Calu3 (cell line): ENCODE results near the gene PTPRN2. TPM values are rescaled to one million over a fixed set of nuclear protein-coding genes. Genes with fewer than 3 reads are reported as not detected.

Source experiments
- BruUV-seq: library from RNA; stranded (reverse); fragments of 400-500 nt; replicated peaks from 2 replicates; lab custom pipeline; 2021; lab: Mats Ljungman, UMichigan
- CTCF ChIA-PET: fragments of 300-600 bp; sonication (Branson Sonifier 250); formaldehyde crosslinking; loops from one replicate; lab custom pipeline; 2022; ENCODE audit warnings: antibody characterized with exemption; lab: Charles Lee
- DNase-seq: peaks from one replicate; pipeline ENCODE4 v3.0.0; 2022
- H3K27ac Mint-ChIP-seq: one replicate; pipeline ENCODE4 v1.8.0; 2022; ENCODE audit warnings: mixed read lengths; ENCODE audit not compliant: unreplicated experiment
- H3K27me3 Mint-ChIP-seq: one replicate; pipeline ENCODE4 v1.8.0; 2022; ENCODE audit warnings: mixed read lengths; ENCODE audit not compliant: unreplicated experiment
- H3K36me3 Mint-ChIP-seq: one replicate; pipeline ENCODE4 v1.8.0; 2022; ENCODE audit warnings: mild to moderate bottlenecking, moderate library complexity, mixed read lengths; ENCODE audit not compliant: insufficient read depth, unreplicated experiment
- H3K4me1 Mint-ChIP-seq: one replicate; pipeline ENCODE4 v1.8.0; 2022; ENCODE audit warnings: mild to moderate bottlenecking, low read depth, mixed read lengths; ENCODE audit not compliant: unreplicated experiment
- H3K4me3 Mint-ChIP-seq: one replicate; pipeline ENCODE4 v1.8.0; 2022; ENCODE audit warnings: mild to moderate bottlenecking, low read depth, moderate library complexity, mixed read lengths; ENCODE audit not compliant: unreplicated experiment
- H3K9me3 Mint-ChIP-seq: one replicate; pipeline ENCODE4 v1.8.0; 2022; ENCODE audit warnings: low read depth, mixed read lengths; ENCODE audit not compliant: unreplicated experiment
- intact Hi-C: fragments of 100-400 bp; cut with micrococcal nuclease; formaldehyde crosslinking; loops from one replicate; pipeline ENCODE4 v1.10.0; 2022; ENCODE audit not compliant: unreplicated experiment
- total RNA-seq: library from RNA; stranded (reverse); gene quantifications from 2 replicates; pipeline ENCODE4 v1.2.3, GENCODE V29; 2022
- TF ChIP-seq, protein P1 (sequence below): fragments of 200-600 bp; IDR thresholded peaks from one replicate; pipeline ENCODE4 v1.8.0; 2022; ENCODE audit warnings: antibody characterized with exemption; ENCODE audit not compliant: unreplicated experiment

Gene PTPRN2
- total RNA-seq, 1 experiment from 2014 or later = 2.0 TPM

DNA sequence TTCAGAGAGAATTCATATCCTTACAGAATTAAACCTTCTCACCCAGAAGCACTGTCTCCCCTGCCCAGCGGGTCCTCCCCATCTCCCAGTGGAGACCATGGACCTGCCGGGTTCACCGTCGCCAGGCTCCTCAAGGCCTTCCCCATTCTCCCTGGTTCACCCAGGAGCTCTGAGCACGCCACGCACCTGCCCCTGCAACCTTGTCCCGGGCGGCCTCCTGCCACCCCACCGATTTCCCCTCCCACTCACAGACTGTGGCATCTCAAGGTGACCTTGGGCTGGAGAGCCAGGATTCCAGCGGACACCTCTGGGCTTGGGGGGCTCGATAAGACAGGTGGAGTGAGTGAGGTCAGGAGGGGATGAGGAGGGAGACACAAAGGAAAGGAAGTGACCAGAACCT, 135.3 kb downstream of the PTPRN2 start:
- no peak overlapping the region for H3K27ac Mint-ChIP-seq
- peaks cover 7% of the 10 kb centered on the region for H3K9me3 Mint-ChIP-seq
- no peaks in the 10 kb centered on the region for H3K27me3 Mint-ChIP-seq
- H3K36me3 Mint-ChIP-seq = no peaks in the 10 kb centered on the region
- no peak overlapping the region for H3K4me3 Mint-ChIP-seq
- TF ChIP-seq, protein P1, sequence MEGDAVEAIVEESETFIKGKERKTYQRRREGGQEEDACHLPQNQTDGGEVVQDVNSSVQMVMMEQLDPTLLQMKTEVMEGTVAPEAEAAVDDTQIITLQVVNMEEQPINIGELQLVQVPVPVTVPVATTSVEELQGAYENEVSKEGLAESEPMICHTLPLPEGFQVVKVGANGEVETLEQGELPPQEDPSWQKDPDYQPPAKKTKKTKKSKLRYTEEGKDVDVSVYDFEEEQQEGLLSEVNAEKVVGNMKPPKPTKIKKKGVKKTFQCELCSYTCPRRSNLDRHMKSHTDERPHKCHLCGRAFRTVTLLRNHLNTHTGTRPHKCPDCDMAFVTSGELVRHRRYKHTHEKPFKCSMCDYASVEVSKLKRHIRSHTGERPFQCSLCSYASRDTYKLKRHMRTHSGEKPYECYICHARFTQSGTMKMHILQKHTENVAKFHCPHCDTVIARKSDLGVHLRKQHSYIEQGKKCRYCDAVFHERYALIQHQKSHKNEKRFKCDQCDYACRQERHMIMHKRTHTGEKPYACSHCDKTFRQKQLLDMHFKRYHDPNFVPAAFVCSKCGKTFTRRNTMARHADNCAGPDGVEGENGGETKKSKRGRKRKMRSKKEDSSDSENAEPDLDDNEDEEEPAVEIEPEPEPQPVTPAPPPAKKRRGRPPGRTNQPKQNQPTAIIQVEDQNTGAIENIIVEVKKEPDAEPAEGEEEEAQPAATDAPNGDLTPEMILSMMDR = no peak
- intact Hi-C loops = no loop called here
- DNase-seq = no peak
- no TSS peak for BruUV-seq
- CTCF ChIA-PET = no interaction called here
- no peaks in the 10 kb centered on the region for H3K4me1 Mint-ChIP-seq

DNA sequence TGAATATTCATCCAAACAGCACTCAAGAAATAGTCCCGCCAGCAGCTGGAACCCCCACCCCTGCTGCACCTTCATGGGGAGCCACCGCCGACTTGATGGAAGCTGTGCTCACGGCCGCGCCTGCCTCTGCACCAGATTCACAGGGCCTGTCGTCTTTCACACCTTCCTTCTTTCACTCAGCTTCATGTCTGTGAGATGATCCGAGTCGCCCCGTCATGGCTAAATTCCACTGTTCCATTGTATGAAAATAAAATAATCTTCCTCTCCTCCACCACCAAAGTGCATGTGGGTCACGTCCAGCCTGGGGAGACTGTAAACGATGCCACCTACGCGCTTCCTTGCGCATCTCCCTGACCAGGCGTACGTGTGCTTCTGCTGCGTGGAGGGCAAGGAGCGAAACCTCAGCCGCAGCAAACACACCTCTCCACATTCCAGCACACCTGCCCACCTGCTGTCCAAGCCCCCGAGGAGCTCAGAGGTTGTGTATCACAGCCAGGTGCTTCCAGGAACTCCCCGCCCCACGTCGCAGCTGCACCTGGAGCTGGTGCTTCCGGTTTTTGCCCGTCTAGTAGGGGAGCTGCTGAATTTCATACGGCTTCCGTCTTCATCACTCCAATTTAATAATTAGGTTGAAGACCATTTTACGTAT, 137.0 kb downstream of the PTPRN2 start:
- BruUV-seq = no TSS peak
- Mint-ChIP-seq H3K27ac (no peak overlapping the region), H3K4me3 (no peak overlapping the region), H3K9me3 (peaks cover 7% of the 10 kb centered on the region), H3K27me3 (no peaks in the 10 kb centered on the region), H3K4me1 (no peaks in the 10 kb centered on the region), H3K36me3 (no peaks in the 10 kb centered on the region)
- intact Hi-C loops = no loop called here
- DNase-seq = no peak
- TF ChIP-seq, protein P1 = no peak
- CTCF ChIA-PET = no interaction called here

DNA sequence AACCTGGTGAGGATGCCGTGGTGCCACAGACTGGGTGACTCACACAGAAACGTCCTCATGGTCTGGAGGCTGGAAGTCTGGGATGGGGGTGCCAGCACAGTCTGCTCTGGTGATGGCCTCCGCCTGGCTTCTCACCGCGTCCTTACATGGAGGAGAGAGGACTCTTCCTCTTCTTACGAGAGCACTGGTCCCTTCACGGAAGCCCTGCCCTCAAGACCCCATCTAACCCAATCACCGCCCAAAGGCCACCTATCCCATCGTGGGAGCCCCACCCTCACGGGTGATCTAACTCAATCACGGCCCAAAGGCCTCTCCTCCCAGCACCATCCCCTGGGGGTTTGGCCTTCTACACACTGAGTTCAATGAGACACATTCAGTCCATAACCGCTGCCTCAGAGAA, 137.7 kb downstream of the PTPRN2 start:
- no peaks in the 10 kb centered on the region for H3K36me3 Mint-ChIP-seq
- intact Hi-C loops = no loop called here
- no TSS peak for BruUV-seq
- TF ChIP-seq, protein P1 = no peak
- H3K27ac Mint-ChIP-seq = no peak overlapping the region
- H3K27me3 Mint-ChIP-seq = no peaks in the 10 kb centered on the region
- CTCF ChIA-PET = no interaction called here
- H3K4me3 Mint-ChIP-seq = no peak overlapping the region
- DNase-seq = no peak
- H3K9me3 Mint-ChIP-seq = peaks cover 7% of the 10 kb centered on the region
- no peaks in the 10 kb centered on the region for H3K4me1 Mint-ChIP-seq

DNA sequence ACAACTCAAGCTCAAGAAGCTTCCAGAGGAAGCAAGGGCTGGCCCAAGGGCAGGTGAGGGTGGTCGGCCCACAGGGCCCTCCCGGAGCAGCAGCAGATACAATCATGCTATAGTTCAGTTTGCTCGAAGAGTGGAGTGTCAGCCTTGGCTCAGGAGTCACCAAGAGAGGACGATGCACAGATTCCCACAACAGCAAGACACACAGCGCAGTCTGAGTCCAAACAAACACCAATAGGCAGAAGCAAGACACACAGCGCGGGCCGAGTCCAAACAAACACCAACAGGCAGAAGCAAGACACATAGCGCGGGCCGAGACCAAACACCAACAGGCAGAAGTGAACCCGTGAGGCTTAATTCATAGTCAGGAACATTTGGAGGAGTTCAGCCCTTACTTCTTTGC, 138.4 kb downstream of the PTPRN2 start:
- Mint-ChIP-seq H3K4me3 (no peak overlapping the region), H3K36me3 (no peaks in the 10 kb centered on the region), H3K9me3 (no peaks in the 10 kb centered on the region), H3K27me3 (no peaks in the 10 kb centered on the region), H3K27ac (no peak overlapping the region), H3K4me1 (no peaks in the 10 kb centered on the region)
- intact Hi-C loops = no loop called here
- CTCF ChIA-PET = no interaction called here
- no peak for DNase-seq
- BruUV-seq = no TSS peak
- TF ChIP-seq, protein P1 = no peak
